ENCODE data around the gene ATP10B. TPM values are rescaled to one million over a fixed set of nuclear protein-coding genes. Genes with fewer than 3 reads are reported as not detected.
"Not testable (repeated sequence)": the region's sequence is repeated elsewhere in the genome, so short reads cannot be mapped to it uniquely, and the experiment has no call there.

Gene ATP10B
- total RNA-seq, 2 donors from 2014 or later: 1.3 to 2.1 TPM

DNA sequence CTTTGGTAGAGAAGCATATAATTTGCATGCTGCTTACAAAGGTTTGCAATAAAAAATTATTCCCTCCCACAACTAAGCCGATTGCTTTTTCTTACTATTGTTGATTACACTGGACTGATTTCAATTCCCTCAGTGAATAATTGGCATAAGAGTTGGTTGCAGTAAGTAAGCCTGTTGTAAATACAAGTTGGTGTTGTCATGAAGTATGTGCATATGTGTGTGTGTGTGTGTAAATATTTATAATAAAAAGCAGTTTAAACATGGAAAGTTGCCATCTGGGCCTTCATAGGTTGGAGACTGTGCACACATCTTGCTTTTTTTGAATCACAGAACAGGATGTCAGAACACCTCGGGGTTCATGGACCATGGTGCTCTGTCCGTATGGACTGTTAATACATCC lies 131.2 kb downstream of the ATP10B start:
- no peak for ATAC-seq
- TF ChIP-seq, protein P1, sequence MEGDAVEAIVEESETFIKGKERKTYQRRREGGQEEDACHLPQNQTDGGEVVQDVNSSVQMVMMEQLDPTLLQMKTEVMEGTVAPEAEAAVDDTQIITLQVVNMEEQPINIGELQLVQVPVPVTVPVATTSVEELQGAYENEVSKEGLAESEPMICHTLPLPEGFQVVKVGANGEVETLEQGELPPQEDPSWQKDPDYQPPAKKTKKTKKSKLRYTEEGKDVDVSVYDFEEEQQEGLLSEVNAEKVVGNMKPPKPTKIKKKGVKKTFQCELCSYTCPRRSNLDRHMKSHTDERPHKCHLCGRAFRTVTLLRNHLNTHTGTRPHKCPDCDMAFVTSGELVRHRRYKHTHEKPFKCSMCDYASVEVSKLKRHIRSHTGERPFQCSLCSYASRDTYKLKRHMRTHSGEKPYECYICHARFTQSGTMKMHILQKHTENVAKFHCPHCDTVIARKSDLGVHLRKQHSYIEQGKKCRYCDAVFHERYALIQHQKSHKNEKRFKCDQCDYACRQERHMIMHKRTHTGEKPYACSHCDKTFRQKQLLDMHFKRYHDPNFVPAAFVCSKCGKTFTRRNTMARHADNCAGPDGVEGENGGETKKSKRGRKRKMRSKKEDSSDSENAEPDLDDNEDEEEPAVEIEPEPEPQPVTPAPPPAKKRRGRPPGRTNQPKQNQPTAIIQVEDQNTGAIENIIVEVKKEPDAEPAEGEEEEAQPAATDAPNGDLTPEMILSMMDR (IDR thresholded peaks at IDR 0.05): no peak
- TF ChIP-seq POLR2A (IDR thresholded peaks at IDR 0.05): no peak
- H3K27me3 ChIP-seq: no peaks in the 10 kb centered on the region

DNA sequence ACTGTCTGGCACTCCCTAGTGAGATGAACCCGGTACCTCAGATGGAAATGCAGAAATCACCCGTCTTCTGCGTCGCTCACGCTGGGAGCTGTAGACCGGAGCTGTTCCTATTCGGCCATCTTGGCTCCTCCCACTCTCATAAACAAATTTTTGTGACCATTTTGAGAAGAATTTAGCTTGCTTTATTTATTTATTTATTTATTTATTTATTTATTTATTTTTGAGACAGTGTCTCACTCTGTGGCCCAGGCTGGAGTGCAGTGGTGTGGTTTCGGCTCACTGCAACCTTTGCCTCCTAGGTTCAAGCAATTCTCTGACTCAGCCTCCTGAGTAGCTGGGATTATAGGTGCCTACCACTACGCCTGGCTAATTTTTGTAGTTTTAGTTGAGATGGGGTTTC lies 136.5 kb downstream of the ATP10B start:
- DNase-seq; H3K27me3 ChIP-seq; H3K36me3 ChIP-seq (replicated peaks in 1 of 2; ENCODE audit: insufficient read depth in 1 of 2, low read depth in 2 of 2); H3K27ac ChIP-seq; H3K4me3 ChIP-seq; ATAC-seq; intact Hi-C loops (cut with DNase I); H3K4me1 ChIP-seq; H3K9me3 ChIP-seq: not testable (repeated sequence)
- WGBS, 2 donors: 89 to 94% methylated on average over 8 to 9 of the region's 9 CpGs

More for the DNA sequence above, 131.2 kb downstream of the ATP10B start:
- Histone ChIP-seq H3K9me3 (no peaks in the 10 kb centered on the region), H3K27ac (no peak overlapping the region), H3K4me1 (no peaks in the 10 kb centered on the region), H3K36me3 (replicated peaks in 1 of 2; ENCODE audit: insufficient read depth in 1 of 2, low read depth in 2 of 2) (no peaks in the 10 kb centered on the region), H3K4me3 (no peak overlapping the region)
- 39 to 45% methylated on average over 3 of the region's 3 CpGs for WGBS, 2 donors
- DNase-seq: no peak
- intact Hi-C loops (cut with DNase I): no loop called here

DNA sequence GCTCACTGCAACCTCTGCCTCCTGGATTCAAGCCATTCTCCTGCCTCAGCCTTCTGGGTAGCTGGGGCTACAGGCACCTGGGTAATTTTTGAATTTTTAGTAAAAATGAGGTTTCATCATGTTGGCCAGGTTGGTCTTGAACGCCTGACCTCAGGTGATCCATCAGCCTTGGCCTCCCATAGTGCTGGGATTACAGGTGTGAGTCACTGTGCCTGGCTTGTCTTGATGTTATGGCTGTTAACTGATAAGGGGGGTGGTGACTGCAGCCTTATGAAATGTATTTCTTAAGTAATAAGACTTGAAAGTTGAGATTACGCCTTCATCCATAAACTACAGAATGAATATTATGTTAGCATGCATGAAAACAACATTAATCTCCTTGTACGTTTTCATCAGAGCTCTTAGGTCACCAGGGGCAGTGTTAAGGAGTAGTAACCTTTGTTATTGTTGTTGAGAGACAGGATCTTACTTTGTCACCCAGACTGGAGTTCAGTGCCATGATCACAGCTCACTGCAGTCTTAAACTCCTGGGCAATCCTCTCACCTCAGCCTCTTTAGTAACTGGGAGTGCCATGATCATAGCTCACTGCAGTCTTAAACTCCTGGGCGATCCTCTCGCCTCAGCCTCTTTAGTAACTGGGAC lies 148.3 kb downstream of the ATP10B start:
- no peak for TF ChIP-seq POLR2A (IDR thresholded peaks at IDR 0.05)
- TF ChIP-seq, protein P1 (IDR thresholded peaks at IDR 0.05): no peak
- H3K4me3 ChIP-seq: no peak overlapping the region
- H3K4me1 ChIP-seq: no peaks in the 10 kb centered on the region
- DNase-seq (no peak), ATAC-seq (no peak)
- no peaks in the 10 kb centered on the region for H3K27me3 ChIP-seq
- no peak overlapping the region for H3K27ac ChIP-seq
- WGBS, 2 donors: 78 to 88% methylated on average over 5 of the region's 5 CpGs
- intact Hi-C loops (cut with DNase I): no loop called here
- no peaks in the 10 kb centered on the region for H3K36me3 ChIP-seq (replicated peaks in 1 of 2; ENCODE audit: insufficient read depth in 1 of 2, low read depth in 2 of 2)
- no peaks in the 10 kb centered on the region for H3K9me3 ChIP-seq

DNA sequence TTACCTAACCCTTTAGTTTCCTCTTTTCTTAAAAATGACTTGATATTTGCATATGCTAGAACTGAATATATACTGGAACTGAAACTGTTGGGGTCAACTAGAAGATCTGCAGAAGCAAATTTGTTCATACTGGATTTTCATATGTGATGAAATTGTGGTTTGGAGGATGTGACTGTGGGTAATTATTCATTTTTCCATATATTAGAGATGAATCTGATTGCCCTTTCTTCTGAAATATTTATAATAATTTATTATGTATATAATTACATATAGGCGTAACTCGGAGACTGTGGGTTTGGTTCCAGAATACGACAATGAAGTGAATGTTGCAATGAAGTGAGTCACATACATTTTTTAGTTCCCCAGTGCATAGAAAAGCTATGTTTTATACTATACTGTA lies 149.1 kb downstream of the ATP10B start:
- H3K4me1 ChIP-seq: no peaks in the 10 kb centered on the region
- no peaks in the 10 kb centered on the region for H3K27me3 ChIP-seq
- no peak overlapping the region for H3K4me3 ChIP-seq
- intact Hi-C loops (cut with DNase I): no loop called here
- TF ChIP-seq, protein P1 (IDR thresholded peaks at IDR 0.05): no peak
- TF ChIP-seq POLR2A (IDR thresholded peaks at IDR 0.05): no peak
- DNase-seq (no peak), ATAC-seq (no peak)
- no peak overlapping the region for H3K27ac ChIP-seq
- H3K9me3 ChIP-seq: no peaks in the 10 kb centered on the region
- no peaks in the 10 kb centered on the region for H3K36me3 ChIP-seq (replicated peaks in 1 of 2; ENCODE audit: insufficient read depth in 1 of 2, low read depth in 2 of 2)
- WGBS, 2 donors: 74 to 82% methylated on average over 3 of the region's 3 CpGs

DNA sequence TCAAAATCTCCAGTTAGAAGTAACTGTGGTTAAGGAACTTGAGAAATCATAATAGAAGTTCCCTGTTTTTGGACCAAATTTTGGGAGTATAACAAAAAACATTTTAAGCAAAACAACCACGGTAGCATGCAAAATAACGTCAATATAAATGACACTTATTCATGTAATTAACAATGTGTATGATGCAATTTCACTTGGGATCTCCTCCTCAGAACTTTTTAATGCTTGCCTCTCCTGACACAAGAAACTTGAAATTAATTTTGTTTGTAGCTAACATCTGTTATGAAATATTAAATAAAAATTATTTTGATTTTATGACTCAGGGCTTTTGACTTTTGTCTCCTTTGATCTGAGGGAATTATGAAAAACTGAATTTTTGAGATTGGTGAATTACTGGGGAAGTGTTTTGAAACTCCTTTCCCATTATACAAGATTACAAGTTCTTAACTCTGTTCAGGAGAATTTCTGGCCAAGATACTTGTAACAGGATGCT lies 149.7 kb downstream of the ATP10B start:
- no peak for ATAC-seq
- no peaks in the 10 kb centered on the region for H3K4me1 ChIP-seq
- 46 to 64% methylated on average over 2 of the region's 2 CpGs for WGBS, 2 donors
- TF ChIP-seq, protein P1 (IDR thresholded peaks at IDR 0.05): no peak
- no peak for TF ChIP-seq POLR2A (IDR thresholded peaks at IDR 0.05)
- no peak overlapping the region for H3K27ac ChIP-seq
- no peak for DNase-seq
- H3K9me3 ChIP-seq: no peaks in the 10 kb centered on the region
- intact Hi-C loops (cut with DNase I): no loop called here
- H3K36me3 ChIP-seq (replicated peaks in 1 of 2; ENCODE audit: insufficient read depth in 1 of 2, low read depth in 2 of 2): no peaks in the 10 kb centered on the region
- no peak overlapping the region for H3K4me3 ChIP-seq
- H3K27me3 ChIP-seq: no peaks in the 10 kb centered on the region
